HG03135 (cell line): Measurements from ENCODE around the gene AP2A2.

Experiments used
- ATAC-seq: cut with Tn5 transposase; IDR thresholded peaks from one replicate; pipeline ENCODE4 v1.9.1; 2021; ENCODE audit warnings: mild to moderate bottlenecking, moderate library complexity; ENCODE audit not compliant: unreplicated experiment

AP2A2 gene

DNA sequence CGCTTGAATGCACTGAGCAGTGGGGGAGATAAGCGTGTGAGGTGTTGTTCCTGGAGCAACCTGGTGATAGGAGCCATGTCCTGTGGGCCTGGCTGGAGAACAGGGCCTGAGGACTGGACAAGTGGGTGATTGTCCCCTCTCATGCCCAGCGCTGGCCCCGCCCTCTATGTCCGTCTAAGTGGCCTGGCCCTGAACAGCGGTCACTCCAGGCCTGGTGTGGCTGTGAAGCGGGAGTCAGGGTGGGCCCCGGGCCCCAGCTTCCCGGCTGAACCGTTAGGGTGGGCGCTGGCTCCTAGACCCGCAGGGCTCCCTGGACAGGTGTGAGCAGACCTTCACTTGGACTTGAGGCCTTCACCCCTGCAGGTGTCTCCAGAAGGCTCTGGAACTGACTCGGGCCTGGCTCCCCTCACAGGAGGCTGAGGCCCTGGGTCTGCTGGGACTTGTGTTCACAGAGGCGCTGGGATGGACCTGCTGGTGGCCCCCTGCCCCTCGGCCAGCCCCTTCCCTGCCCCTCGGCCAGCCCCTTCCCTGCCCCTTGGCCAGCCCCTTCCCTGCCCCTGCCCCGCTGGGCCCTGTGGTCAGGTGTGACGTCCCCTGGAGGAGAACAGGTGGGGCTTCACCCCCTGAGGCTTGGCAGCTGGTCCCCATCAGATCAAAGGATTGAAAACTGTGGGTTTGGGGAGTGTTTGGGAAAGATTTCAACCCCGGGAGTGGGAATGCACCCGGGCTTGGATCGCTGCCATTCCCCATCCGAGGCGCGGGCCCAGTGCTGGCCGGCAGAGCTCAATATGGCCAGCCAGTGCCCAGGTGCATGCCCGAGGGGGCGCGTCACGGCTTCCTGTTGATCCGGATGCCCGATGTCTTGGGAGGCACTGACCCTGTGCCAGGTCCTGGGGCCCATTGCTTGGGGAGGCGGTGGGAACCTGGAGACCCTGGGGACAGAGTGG lies 114.1 kb downstream of the AP2A2 start:
- ATAC-seq: no peak

DNA sequence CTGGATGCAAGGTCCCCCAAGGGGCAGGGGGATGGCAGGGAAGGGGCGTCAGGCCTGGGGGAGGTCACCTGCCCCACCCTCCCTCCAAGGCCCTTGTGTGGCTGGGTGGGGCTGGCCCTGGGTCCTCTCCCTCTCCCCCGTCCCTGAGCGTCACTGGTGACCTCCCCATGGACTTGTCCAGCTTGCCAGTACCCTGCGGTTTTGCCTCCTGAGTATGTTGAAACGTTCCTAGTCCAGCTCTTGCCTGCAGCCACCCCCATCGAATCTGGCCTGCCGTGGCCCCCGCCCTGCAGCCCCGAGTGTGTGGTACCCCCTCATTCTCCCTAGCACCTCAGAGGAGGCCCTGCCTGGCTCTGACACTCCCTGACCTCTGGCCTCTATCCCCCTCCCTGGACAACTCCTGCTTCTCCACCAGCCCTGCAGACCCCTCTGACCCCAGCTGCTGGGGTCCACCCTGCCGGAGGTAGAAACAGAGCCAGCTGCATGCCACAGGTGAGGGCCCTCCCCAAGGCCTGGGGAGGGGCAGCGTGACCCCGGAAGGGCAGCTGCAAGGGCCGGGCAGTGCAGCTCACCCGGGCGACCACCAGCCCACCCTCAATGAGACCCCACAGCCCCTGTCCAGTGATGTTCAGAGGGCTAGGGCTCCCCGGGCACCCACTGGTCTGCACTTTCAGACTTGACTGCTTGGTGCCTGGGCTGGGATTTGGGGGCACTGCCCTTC lies 114.9 kb downstream of the AP2A2 start:
- ATAC-seq: no peak

DNA sequence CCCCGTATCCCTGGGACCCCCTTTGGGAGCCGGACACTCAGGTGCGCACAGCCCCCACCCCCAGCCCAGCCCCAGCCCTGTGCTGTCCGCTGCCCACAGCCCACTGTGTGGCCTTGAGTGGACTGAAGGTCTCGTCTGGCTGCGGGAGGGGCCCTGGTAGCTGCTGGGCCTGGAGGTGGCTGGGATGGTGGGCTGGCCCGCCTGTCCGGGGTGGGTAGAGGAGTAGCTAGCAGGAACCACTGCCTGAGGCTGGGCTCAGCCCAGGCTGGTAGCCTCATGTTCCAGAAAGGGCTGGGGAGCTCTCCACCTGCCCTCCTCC lies 115.4 kb downstream of the AP2A2 start:
- ATAC-seq: no peak

DNA sequence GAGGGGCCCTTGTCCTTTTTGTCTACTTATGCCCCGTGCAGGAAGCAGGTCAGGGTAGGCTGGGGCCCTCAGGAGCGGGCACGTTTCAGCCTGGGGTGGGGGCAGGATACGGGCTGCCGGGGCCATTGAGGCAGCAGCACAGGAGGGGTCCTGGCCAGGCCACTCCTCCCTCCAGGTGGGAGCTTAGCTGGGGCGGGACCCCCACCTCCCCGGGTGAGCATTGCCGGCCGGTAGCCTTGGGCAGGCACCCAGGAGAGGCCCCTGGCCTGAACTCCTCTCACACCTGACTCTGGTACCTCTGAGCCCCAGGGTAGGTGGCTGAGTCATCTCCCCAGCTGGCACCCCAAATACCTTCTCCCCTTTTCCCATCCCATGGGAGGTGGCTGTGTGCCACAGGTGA lies 115.8 kb downstream of the AP2A2 start:
- ATAC-seq: no peak

DNA sequence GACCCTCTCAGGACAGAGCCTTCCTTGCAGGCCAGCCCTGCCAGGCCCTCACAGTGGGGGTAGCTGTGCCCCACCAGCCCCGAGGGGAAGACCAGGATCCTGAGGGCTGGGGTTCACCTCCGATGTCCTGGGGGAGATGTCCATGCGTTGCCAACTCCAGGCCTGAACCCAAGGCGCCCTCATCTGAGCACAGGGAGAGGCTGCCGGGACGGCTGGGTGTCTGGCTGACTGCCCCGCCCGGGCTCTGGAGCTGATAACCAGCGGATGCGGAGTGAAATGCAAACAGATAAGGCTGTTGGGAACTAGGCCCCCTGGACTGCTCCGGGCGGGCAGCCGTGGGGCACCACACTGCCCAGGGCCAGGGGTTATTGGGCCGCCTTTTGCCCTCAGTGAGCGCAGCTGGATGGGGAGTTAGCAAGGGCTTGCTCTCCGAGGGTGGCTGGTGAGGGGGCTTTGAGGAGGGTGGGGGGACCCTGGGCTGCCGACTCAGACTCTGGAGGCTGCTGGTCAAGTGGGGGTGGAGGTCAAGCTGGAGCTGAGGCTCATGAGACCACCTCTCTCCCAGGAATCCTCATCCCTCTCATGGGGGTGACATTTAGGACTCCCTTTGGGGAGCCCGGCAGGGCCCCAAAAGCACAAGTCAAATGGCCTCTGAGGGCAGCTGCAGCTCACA lies 116.4 kb downstream of the AP2A2 start:
- ATAC-seq: no peak

DNA sequence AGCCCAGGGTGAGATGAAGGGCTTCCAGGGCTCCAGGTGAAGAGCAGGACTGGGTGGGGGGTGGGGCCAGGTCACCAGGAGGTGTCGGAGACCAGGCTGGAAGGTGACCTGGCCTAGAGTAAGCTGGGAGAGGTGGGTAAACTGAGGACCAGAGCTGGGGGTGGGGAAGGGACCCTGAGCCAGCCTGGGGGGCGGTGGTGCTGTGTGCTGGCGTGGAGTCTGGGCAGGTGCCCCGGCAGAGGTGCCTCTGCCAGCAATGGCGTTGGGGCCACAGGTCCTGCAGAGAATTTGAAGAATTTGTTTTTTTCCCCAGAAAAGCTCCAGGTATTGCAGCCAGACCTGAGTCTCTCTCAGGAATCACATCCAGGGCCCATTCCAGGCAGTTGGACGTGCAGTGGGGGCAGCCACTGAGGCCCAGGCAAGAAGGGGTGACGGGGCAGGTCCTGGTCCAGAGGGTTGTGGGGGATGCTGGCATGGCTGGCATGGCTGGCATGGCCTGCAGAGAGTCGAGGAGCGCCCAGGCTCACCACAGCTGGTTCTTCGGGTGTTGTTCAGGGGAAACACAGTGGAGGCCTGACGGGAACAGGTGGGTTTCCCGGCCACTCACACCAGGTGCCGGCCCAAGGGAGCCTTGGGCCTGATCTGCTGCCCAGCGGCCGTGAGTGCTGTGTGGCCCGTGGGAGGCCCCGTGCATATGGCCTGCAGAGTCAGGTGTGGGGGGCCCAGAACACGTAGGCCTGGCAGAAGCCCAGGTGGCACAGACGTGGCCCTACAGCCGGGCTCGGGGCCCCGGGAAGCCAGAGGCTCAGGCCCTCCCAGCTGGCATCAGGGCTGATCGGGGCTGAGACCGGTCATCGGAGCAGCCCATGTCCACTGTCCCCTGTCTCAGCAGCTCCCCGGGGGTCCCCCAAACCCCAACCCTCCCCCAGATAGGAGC lies 117.2 kb downstream of the AP2A2 start:
- no peak for ATAC-seq

DNA sequence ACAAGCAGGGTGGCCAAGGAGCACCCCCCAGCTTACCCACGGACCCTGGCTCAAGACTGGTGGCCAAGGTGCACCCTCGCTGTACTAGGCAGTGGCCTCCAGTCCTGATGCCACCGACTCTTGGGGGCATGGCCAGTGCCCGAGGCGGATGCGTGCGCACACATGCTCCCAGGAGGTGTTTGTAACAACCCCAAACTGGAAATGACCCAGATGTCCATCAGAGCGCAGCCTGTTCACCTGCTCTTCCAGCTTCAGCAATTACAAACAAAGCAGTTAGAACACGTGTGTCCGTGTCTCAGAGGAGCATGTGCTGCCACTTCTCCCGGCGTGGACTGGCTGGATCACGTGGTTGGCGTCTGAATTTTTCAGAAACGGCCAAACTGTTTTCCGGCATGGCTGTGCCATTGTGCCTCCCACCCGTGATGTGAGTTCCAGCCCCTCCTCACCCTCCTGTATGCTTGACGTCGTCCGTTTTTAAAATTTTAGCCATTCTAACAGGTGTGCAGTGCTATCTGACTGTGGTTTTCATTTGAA lies 118.0 kb downstream of the AP2A2 start:
- no peak for ATAC-seq

DNA sequence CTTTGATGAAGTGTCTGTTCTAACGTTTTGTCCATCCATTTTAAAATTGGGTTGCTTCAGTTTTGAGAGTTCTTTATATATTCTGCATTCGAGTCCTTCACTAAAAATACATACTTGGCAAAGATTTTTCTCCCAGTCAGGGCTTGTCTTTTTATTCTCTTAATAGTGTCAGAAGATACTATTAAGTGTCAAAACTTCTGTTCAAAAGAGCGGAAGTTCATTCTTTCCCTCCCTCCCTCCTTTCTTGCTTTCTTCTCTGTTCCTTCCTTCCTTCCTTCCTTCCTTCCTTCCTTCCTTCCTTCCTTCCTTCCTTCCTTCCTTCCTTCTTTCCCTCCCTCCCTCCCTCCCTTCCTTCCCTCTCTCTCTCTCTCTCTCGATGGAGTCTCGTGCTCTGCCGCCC lies 118.5 kb downstream of the AP2A2 start:
- no peak for ATAC-seq

DNA sequence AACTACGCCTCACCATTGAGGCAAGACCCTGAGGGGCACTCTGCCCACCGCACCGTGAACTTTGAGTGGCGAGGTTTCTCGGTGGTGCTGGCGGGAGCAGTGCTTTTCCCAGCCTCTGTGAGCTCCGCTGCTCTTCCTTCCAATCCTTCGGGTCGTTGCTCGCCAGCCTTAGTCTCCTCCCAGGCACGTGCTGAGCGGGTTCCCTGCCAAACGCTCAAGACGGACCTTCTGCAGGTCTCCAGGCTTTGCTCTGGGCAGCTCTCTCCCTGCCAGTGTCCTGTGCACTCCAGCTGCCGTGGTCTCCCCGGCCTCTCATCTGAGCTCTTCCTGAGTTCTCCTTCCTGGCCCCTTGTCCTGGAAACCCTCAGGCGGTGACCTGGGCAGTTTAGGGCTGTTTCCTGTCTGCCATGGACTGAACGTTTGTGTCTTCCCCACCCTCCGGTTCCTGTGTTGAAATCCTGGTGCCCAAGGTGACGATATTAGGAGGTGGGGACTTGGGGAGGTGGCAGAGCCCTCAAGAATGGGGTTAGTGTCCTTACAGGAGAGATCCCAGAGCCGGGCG lies 122.0 kb downstream of the AP2A2 start:
- ATAC-seq: no peak

DNA sequence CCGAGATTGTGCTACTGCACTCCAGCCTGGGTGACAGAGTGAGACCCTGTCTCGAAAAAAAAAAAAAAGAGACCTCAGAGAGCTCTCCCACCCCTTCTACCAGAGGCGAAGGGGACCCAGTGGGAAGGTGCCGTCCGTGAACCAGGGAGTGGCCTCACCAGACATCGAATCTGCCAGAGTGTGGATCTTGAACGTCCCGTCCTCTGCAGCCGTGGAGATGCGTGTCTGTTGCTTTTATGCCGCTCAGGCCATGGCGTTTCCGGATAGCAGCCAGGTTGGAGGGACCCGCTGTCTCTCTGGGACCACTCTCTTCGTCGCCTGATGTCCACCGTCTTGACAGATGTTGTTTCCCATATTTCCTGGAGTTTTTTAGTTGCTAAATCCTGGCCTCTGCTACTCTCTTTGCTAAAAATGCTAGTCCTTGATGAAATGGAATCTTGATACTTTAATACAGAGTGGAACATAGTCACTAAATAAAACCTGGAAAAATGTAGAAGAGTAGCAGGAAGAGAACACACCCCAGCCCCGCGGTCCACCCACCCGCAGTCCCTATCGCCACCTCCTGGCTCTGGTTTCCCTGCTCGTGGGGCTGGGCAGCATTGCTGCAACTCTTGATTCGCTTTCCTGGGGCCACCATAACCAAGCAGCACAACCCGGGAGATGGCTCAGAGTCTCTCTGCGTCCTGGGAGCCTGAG lies 122.9 kb downstream of the AP2A2 start:
- ATAC-seq: no peak

DNA sequence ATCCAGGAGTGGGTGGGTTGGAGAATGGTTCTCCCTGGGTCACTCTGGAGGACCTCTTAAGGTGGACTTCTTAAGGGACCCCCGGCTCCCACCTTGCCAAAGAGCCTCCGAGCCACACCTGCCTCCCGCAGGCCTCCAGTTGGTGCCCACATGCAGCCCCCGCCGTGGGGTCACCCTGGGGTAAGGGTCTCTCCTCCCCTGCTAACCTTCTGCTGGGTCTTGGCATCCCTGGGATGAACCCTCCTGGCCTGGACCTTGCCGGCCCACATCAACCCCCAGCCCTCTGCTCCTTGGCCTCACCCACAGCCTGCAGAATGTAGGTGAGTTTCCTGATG lies 123.4 kb downstream of the AP2A2 start:
- ATAC-seq: no peak

DNA sequence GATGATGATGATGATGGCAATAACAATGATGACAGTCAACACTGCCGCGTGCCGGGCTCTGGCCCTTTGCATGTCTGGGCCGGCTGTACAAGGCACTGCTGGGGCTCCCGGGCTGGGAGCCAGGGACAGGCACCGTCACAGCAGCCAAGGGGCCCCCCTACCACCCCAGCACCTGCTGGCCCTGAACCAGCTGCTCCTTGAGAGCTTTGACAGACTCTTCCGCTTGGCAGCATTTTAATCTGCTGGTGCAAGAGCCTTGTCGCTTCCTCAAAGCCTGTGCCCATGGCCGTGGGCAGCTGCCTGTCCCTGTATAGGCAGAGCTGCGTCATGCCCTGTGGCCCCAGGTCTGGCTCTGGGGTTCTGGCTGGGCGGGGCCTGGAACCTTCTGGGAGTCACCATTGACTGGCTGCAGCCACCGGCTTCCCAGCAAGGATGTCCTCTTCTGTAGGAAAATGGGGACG lies 123.8 kb downstream of the AP2A2 start:
- no peak for ATAC-seq

DNA sequence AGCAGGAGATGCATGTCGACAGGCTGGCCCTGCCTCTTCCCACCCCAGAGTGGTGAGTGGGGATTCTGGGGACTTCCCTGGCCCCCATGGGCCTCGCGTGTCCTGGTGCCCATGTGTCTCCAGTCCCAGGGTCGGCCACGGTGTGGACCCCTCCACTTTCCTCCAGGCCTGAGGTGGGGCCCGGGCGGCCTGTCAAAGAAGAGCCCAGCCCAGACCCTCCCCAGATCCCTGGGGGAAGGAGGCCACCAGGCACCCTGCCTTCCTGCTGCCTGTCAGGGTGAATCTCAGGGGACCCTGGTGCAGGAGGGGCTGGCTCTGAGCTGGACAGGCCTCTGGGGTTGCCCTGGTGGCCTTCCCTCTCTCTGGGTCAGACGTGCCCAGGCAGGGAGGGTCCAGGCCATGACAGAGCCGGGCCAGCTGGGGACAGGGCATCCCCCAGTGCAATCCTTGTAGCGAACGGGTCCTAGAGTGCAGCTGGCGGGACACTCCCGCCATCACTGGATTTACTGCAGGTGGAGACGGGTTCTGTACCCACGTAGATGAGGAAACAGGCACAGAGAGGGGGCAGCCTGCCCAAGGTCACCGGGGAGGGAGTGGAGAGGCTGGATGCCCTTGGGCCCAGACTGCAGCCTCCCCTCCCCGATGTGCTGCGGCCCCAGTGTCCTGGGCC lies 124.4 kb downstream of the AP2A2 start:
- ATAC-seq: no peak

DNA sequence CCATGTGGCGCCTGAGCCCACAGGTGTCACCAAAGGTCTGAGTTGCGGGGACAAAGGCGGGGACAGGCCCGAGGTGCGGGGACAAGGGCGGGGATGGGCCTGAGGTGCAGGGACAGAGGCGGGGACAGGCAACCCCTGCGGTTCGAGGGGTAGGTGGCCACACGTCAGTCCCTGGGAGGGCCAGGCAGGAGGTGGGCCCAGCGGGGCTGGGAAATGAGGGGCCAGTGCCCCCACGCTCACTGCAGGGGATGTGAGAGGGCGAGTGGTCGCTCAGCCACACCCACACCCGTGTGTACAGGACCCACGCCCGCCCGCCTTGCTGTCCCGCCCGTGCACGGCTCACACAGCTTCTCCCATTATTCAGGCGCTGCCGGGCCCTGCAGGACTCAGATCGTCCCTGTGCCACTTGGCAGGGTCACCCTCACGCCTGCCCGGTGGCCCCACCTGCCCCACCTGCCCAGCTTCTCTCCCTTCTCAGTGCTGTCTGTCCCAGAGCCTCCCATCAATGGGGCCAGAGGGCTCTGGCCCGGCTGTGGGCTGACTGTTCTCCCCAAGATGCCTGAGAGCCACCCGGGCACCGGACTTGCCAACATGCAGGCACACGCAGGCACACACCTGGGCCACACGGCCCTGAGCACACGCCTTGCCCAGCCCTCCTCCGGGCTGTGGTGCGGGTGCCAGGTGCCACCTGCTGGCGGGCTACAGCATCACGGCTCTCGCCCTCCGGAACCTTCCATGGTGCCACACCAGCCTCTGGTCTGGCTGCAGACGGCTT lies 125.1 kb downstream of the AP2A2 start:
- peak; percentile 54 for ATAC-seq

DNA sequence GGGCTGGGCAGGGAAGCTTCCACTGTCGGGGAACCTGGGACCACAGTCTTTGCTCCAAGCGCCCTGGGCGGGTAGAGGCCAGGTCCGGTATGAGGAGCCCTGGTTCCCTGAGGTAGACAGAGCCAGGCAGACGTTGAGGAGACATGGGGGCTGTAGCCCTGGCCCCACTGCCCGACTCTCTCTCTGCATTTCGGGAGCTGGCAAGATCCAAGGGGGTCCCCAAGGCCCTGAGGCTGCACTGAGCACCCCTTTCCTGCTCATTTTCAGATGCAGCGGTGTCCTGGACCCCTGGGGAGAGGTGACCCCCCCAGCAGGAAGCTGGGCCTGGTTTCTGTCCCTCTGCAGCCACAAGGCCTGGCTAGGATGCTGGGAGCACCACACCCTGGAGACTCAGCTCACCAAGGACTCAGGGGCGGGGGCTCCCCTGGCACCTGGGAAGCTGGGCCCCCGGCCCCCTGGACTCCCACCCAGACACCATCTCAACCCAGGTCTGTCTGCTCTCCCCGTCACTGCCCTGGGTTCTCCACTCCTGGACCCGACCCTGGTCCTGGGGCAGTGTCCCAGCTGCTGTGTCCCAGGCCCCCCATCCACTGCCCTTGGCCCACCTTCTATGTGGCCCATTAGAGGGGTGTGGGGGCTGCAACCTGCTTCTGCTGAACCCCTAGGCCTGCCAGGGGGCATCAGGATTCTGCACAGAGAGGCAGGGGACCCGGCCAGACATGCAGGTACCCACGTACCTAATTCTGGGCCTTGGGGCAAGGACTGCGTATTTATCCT lies 125.9 kb downstream of the AP2A2 start:
- ATAC-seq: no peak

DNA sequence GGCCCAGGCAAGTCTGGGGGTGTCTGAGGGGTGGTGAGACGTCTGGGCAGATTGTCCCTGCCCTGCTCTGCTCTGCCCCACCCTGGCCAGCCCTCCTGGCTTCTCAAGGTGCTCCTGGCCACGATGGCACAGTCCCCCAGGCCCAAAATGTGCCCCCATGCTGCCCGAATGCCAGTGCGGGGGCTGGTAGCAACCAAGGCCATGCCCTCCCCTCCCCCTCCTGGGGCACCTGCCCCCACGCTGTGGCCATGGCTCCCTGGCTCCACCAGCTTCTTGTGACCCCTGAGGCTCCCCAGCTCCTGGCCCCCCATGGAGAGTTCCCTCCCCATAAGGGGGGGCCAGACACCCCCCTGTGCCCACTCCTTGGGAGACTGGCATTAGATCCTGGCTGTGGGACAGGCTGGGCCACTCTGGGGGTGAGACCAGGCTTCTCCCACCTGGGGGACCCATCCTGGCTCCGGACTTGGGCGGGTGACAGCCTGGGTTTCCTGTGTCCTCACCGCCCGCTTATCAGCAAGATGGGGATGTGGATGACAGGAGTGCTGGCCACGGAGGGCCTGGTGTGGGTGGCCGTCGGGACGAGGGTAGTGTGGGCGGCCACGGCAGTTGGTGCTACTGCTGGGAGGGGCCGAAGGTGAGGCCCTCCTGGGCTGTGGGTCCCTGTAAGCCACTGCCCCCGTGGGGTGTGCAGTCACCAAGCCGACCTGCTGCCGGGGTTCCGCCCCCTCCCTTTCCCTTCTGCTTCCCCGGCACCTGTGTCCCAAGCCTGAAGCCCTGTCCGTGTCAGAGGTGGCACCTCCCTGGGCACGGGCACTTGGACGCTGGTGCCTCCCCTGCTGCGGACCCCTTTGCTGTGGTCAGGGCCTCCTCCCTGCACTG lies 126.7 kb downstream of the AP2A2 start:
- ATAC-seq: no peak
